ENCODE results near the gene SKA1. TPM values are rescaled to one million over a fixed set of nuclear protein-coding genes. Genes with fewer than 3 reads are reported as not detected.

The SKA1 gene
- total RNA-seq, 1 donor: 29.5 TPM

DNA sequence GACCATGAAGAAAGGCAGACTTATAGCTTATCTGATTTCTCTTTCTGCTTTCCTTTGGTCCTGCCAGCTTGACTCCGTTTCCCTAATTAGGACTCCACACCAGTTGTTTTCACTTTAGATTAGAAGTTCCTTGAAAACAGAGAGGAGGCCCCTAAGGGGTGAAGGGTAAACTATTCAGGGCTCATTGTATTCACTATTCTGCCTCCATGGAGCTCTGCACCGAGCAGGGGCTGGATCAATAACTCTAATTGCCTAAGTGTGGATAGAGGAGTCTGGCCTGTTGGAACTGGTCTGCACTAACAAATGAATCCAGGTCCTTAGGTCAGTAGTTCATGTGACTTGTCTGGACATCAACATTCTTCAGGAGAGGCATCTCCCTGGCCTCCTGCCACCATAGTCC lies 36.1 kb upstream of the SKA1 start:
- H3K4me3 ChIP-seq (ENCODE audit: low read depth, low read length): no peak overlapping the region
- no peak for DNase-seq (ENCODE audit: low read depth)
- TF ChIP-seq, protein P1, sequence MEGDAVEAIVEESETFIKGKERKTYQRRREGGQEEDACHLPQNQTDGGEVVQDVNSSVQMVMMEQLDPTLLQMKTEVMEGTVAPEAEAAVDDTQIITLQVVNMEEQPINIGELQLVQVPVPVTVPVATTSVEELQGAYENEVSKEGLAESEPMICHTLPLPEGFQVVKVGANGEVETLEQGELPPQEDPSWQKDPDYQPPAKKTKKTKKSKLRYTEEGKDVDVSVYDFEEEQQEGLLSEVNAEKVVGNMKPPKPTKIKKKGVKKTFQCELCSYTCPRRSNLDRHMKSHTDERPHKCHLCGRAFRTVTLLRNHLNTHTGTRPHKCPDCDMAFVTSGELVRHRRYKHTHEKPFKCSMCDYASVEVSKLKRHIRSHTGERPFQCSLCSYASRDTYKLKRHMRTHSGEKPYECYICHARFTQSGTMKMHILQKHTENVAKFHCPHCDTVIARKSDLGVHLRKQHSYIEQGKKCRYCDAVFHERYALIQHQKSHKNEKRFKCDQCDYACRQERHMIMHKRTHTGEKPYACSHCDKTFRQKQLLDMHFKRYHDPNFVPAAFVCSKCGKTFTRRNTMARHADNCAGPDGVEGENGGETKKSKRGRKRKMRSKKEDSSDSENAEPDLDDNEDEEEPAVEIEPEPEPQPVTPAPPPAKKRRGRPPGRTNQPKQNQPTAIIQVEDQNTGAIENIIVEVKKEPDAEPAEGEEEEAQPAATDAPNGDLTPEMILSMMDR (IDR thresholded peaks at IDR 0.05; ENCODE audit: insufficient read depth, low read length): no peak

DNA sequence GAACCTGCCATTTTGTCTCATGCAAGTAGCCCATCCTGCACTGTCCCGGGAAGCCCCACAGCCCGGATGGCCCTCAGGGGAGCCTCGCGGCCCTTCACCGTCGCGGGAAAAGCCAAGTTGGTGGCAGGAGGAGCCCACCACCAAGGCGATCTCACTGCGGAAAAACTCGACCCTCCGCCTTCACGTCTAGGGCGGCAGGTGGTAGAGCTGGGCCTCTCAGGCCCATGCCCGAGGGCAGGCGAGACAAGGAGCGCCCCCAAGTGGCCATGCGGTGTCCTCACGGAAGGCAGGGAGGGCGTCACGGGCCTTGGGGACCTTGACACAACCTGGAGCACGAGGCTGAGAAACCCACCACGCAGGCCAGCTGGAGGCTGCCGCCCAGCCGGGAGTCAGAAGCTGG lies 34.8 kb upstream of the SKA1 start:
- H3K4me3 ChIP-seq (ENCODE audit: low read depth, low read length): no peak overlapping the region
- TF ChIP-seq, protein P1 (IDR thresholded peaks at IDR 0.05; ENCODE audit: insufficient read depth, low read length): no peak
- DNase-seq (ENCODE audit: low read depth): no peak

DNA sequence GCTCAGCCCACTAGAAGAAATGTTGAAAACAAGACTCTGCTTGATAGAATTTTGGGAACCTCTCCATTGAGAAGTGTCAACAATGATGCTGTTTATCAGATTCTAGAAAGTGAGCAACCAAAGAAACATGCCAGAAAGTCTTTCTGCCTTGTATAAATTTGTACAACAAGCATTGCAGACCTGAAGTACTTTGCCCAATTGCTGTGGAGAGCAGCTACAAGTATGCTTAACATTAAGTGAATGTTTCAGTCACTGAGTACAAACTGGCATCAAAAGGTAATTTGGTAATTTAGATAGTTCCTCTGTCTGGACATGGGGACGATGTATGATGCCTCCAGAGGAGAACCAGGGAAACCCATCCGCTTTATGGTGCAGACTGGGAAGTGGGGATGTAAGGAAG lies 33.4 kb upstream of the SKA1 start:
- DNase-seq (ENCODE audit: low read depth): no peak
- TF ChIP-seq, protein P1 (IDR thresholded peaks at IDR 0.05; ENCODE audit: insufficient read depth, low read length): no peak
- no peak overlapping the region for H3K4me3 ChIP-seq (ENCODE audit: low read depth, low read length)

DNA sequence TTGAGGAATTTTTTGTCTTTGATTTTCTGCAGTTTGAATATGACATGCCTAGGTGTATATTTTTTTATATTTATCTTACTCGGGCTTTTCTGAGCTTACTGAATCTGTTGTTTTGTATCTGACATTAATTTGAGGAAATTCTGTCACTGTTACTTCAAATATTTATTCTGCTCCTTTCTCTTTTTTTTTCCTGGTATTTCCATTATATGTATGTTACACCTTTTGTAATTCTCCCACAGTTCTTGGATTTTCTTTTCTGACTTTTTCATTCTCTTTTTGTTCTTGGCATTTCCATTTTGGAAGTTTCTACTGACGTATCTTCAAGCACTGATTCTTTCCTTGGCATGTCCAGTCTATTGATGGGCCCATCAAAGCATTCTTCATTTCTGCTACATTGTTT lies 24.1 kb upstream of the SKA1 start:
- TF ChIP-seq, protein P1 (IDR thresholded peaks at IDR 0.05; ENCODE audit: insufficient read depth, low read length): no peak
- no peak overlapping the region for H3K4me3 ChIP-seq (ENCODE audit: low read depth, low read length)
- DNase-seq (ENCODE audit: low read depth): no peak

DNA sequence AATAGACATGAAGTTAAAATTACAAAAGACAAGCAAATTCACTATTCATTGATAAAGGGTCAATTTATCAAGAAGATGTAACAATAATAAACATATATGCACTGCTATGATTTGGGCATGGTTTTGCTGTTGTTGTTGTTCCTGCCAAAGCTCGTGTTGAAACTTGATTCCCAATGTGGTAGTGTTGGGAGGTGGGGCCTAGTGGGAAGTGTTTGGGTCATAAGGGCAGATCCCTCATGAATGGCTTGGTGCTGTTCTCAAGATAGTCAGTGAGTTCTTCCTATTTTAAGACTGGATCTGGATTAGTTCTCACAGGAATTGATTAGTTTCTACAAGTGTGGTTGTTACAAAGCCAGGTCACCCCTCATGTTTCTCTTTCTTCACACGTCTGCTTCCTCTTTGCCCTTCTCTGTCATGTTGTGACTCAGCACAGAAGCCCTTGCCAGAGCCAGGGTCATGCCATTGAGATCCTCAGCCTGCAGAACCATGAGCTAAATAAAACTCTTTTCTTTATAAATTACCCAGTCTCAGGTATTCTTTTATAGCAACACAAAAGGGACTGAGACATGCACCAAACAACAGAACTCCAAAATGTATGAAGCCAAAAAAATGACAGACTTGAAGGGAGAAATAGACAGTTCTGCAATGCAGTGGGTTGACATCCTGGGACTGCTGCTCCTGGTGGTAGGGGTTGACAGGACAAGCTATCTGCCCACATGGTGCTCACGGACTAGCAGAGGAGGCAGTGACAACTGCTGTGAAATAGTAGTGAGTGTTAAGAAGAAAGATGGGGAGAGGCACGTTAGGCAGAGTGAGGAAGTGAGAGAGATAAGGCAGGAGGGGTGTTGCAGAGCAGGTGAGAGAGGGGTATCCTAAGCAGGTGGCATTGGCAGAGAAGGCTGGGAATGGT lies 18.6 kb upstream of the SKA1 start:
- DNase-seq (ENCODE audit: low read depth): no peak
- TF ChIP-seq, protein P1 (IDR thresholded peaks at IDR 0.05; ENCODE audit: insufficient read depth, low read length): peak; percentile 8
- H3K4me3 ChIP-seq (ENCODE audit: low read depth, low read length): no peak overlapping the region

DNA sequence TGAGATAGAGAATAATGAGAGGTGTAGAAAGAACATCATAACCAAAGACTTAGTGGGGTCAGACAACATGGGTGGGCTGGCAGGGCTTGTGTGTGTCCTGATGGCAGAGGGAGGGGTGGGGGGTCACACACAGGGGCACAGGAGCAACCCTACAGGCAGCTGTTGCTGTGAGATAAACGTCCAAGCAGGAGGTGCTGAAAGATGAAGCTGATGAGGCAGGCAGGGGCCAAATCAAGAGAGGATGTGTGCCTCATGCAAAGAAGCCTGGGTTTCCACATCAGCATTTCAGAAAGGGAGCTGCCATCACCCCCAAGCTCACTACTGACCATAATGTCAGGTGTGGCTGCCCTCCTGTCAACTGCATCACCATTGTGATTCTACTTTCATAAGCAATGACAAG lies 16.0 kb upstream of the SKA1 start:
- no peak for DNase-seq (ENCODE audit: low read depth)
- TF ChIP-seq, protein P1 (IDR thresholded peaks at IDR 0.05; ENCODE audit: insufficient read depth, low read length): no peak
- no peak overlapping the region for H3K4me3 ChIP-seq (ENCODE audit: low read depth, low read length)

Measured in fibroblast of the aortic adventitia (primary cell).